HG03432 (cell line): ENCODE measurements around the gene LPGAT1.
"Not testable (repeated sequence)": the region's sequence is repeated elsewhere in the genome, so short reads cannot be mapped to it uniquely, and the experiment has no call there.

Source experiments
- ATAC-seq: cut with Tn5 transposase; IDR thresholded peaks from one replicate; pipeline ENCODE4 v1.9.1; 2021; ENCODE audit warnings: mild to moderate bottlenecking, moderate library complexity; ENCODE audit not compliant: unreplicated experiment

LPGAT1 gene

GRCh38 chr1:211710566-211711314 lies 119.8 kb downstream of the LPGAT1 start:
- ATAC-seq, result no peak

- ATAC-seq, result no peak
These were observed 121.6 kb downstream of the LPGAT1 start for GRCh38 chr1:211708926-211709325.

- no peak for ATAC-seq
These were observed 122.6 kb downstream of the LPGAT1 start for GRCh38 chr1:211708006-211708405.

- no peak for ATAC-seq
These were observed 125.0 kb downstream of the LPGAT1 start for GRCh38 chr1:211705467-211706091.

GRCh38 chr1:211704543-211704942 lies 126.0 kb downstream of the LPGAT1 start:
- ATAC-seq, result no peak

GRCh38 chr1:211703812-211704537 lies 126.6 kb downstream of the LPGAT1 start:
- ATAC-seq, result no peak

- ATAC-seq, result no peak
These were observed 128.8 kb downstream of the LPGAT1 start for GRCh38 chr1:211701733-211702132.

GRCh38 chr1:211699059-211699458 lies 131.5 kb downstream of the LPGAT1 start:
- no peak for ATAC-seq

GRCh38 chr1:211698161-211699026 lies 132.2 kb downstream of the LPGAT1 start:
- ATAC-seq, result peak; percentile 46

- ATAC-seq, result peak; percentile 84
These were observed 133.2 kb downstream of the LPGAT1 start for GRCh38 chr1:211697356-211697755.

- peak; percentile 42 for ATAC-seq
These were observed 135.3 kb downstream of the LPGAT1 start for GRCh38 chr1:211695135-211695816.

GRCh38 chr1:211693911-211694310 lies 136.7 kb downstream of the LPGAT1 start:
- not testable (repeated sequence) for ATAC-seq
